Astrocyte (in vitro differentiated cells and primary cell): ENCODE measurements around the gene C11orf52. TPM values are rescaled to one million over a fixed set of nuclear protein-coding genes. Genes with fewer than 3 reads are reported as not detected.
A peak's percentile ranks its signal among the peaks of the same experiment; 100 is the strongest.

ENCODE experiments used
- DNase-seq: peaks from one replicate; pipeline ENCODE4 v3.0.0-alpha.2; 2010; ENCODE audit warnings: low read depth
- FAIRE-seq: peaks from 2 replicates; lab custom pipeline; 2011; peaks lifted over from hg19 to GRCh38; lab: Jason Lieb, UNC
- H2AFZ ChIP-seq: 2 replicates; pipeline ENCODE4 v1.6.0; 2012; ENCODE audit warnings: low read depth, low read length, inconsistent platforms
- H3K27ac ChIP-seq: 2 replicates; pipeline ENCODE4 v1.5.1; 2011; ENCODE audit warnings: low read depth, low read length, inconsistent platforms
- H3K27me3 ChIP-seq: 2 replicates; pipeline ENCODE4 v1.6.0; 2011; ENCODE audit warnings: low read length, inconsistent platforms; ENCODE audit not compliant: insufficient read depth
- H3K36me3 ChIP-seq: 2 replicates; pipeline ENCODE4 v1.5.1; 2011; ENCODE audit warnings: low read length, inconsistent platforms; ENCODE audit not compliant: insufficient read depth
- H3K4me1 ChIP-seq: 2 replicates; pipeline ENCODE4 v1.5.1; 2011; ENCODE audit warnings: low read length, inconsistent platforms; ENCODE audit not compliant: insufficient read depth
- H3K4me2 ChIP-seq: 2 replicates; pipeline ENCODE4 v1.6.0; 2012; ENCODE audit warnings: low read length, inconsistent platforms
- H3K4me3 ChIP-seq: 2 replicates; pipeline ENCODE4 v1.5.1; 2011; ENCODE audit warnings: low read depth, mild to moderate bottlenecking, low read length, inconsistent platforms; ENCODE audit not compliant: insufficient read depth
- H3K79me2 ChIP-seq: 2 replicates; pipeline ENCODE4 v1.6.0; 2012; ENCODE audit warnings: mild to moderate bottlenecking, low read length, inconsistent platforms; ENCODE audit not compliant: insufficient read depth
- H3K9ac ChIP-seq: 2 replicates; pipeline ENCODE4 v1.6.0; 2012; ENCODE audit warnings: mild to moderate bottlenecking, low read length, inconsistent platforms
- H3K9me3 ChIP-seq: 2 replicates; pipeline ENCODE4 v1.5.1; 2012; ENCODE audit warnings: low read depth, mild to moderate bottlenecking, low read length, inconsistent platforms; ENCODE audit not compliant: insufficient read depth
- H4K20me1 ChIP-seq: 2 replicates; pipeline ENCODE4 v1.6.0; 2012; ENCODE audit warnings: low read length, inconsistent platforms; ENCODE audit not compliant: insufficient read depth
- H3K27ac Mint-ChIP-seq: one replicate; pipeline ENCODE4 v1.8.0; 2021; ENCODE audit warnings: mild to moderate bottlenecking, mixed read lengths; ENCODE audit not compliant: unreplicated experiment
- H3K27me3 Mint-ChIP-seq: one replicate; pipeline ENCODE4 v1.8.0; 2021; ENCODE audit warnings: low read depth, mixed read lengths; ENCODE audit not compliant: unreplicated experiment
- H3K36me3 Mint-ChIP-seq: one replicate; pipeline ENCODE4 v1.8.0; 2021; ENCODE audit warnings: low read depth, mixed read lengths; ENCODE audit not compliant: unreplicated experiment
- H3K4me1 Mint-ChIP-seq: one replicate; pipeline ENCODE4 v1.8.0; 2021; ENCODE audit warnings: low read depth, mixed read lengths; ENCODE audit not compliant: unreplicated experiment
- H3K4me3 Mint-ChIP-seq: one replicate; pipeline ENCODE4 v1.8.0; 2021; ENCODE audit warnings: mild to moderate bottlenecking, moderate library complexity, mixed read lengths; ENCODE audit not compliant: unreplicated experiment
- H3K9me3 Mint-ChIP-seq: one replicate; pipeline ENCODE4 v1.8.0; 2021; ENCODE audit warnings: mild to moderate bottlenecking, mixed read lengths; ENCODE audit not compliant: unreplicated experiment
- EZH2 ChIP-seq: IDR thresholded peaks from 2 replicates; pipeline ENCODE4 v1.6.1; 2012; ENCODE audit warnings: mild to moderate bottlenecking, low read length, inconsistent platforms; ENCODE audit not compliant: insufficient read depth
- total RNA-seq: library from RNA; stranded (reverse); gene quantifications from 2 replicates; pipeline ENCODE4 v1.2.1, GENCODE V29; 2021
- TF ChIP-seq, protein P1 (sequence below): IDR thresholded peaks from 2 replicates; pipeline ENCODE4 v1.5.1; 2011; ENCODE audit warnings: low read depth, mild to moderate bottlenecking, inconsistent platforms, low read length, moderate library complexity; ENCODE audit not compliant: insufficient read depth

The C11orf52 gene
- total RNA-seq, 1 donor from 2014 or later: 0.50 TPM

DNA sequence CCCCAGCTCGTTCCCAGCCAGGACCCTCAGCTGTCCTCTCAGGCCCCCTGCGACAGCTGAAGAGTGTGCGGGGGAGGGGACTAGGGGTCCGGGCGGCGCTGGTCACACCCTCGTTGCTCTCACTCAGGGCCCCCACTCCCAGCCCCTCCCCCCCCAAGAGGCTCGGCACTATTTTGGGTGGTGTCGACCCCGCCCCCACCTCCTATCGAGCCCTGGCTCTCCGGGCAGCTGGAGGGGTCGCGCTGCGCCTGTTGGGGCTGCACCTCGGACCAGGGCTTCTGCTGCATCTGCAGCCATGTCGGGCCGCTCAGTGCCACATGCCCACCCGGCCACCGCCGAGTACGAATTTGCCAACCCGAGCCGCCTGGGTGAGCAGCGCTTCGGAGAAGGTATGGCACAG is 6.2 kb upstream of the C11orf52 start, which contains the start of gene HSPB2:
TSS of gene HSPB2 (plus strand) at position 200 of the 400 bp plus-strand sequence. CDS start at position 296, 96 bp downstream.
- Histone ChIP-seq H3K4me2 (peak within 1 kb of the TSS; percentile 40), H3K27ac (peak within 1 kb of the TSS; percentile 31), H2AFZ (peak within 1 kb of the TSS; percentile 63), H3K9me3 (no peaks in the 10 kb centered on the region), H3K4me1 (peaks cover 18% of the 10 kb centered on the region), H3K79me2 (no peaks in the 10 kb centered on the region), H3K36me3 (no peaks in the 10 kb centered on the region), H3K27me3 (peaks cover 5% of the 10 kb centered on the region), H3K9ac (peak within 1 kb of the TSS; percentile 15), H3K4me3 (no peak within 1 kb of the TSS), H4K20me1 (no peaks in the 10 kb centered on the region)
- peaks cover 8% of the 10 kb centered on the region for H3K27me3 Mint-ChIP-seq
- peaks cover 17% of the 10 kb centered on the region for H3K4me1 Mint-ChIP-seq
- H3K9me3 Mint-ChIP-seq: no peaks in the 10 kb centered on the region
- FAIRE-seq (no peak), DNase-seq (no peak)
- peak within 1 kb of the TSS; percentile 77 for H3K27ac Mint-ChIP-seq
- H3K36me3 Mint-ChIP-seq: no peaks in the 10 kb centered on the region
- no peak within 1 kb of the TSS for H3K4me3 Mint-ChIP-seq
- TF ChIP-seq, protein P1, sequence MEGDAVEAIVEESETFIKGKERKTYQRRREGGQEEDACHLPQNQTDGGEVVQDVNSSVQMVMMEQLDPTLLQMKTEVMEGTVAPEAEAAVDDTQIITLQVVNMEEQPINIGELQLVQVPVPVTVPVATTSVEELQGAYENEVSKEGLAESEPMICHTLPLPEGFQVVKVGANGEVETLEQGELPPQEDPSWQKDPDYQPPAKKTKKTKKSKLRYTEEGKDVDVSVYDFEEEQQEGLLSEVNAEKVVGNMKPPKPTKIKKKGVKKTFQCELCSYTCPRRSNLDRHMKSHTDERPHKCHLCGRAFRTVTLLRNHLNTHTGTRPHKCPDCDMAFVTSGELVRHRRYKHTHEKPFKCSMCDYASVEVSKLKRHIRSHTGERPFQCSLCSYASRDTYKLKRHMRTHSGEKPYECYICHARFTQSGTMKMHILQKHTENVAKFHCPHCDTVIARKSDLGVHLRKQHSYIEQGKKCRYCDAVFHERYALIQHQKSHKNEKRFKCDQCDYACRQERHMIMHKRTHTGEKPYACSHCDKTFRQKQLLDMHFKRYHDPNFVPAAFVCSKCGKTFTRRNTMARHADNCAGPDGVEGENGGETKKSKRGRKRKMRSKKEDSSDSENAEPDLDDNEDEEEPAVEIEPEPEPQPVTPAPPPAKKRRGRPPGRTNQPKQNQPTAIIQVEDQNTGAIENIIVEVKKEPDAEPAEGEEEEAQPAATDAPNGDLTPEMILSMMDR: no peak
- no peak for TF ChIP-seq EZH2

- TF ChIP-seq, protein P1: no peak
- TF ChIP-seq EZH2: no peak
- Histone ChIP-seq H4K20me1 (no peaks in the 10 kb centered on the region), H3K9me3 (no peaks in the 10 kb centered on the region), H3K4me1 (peaks cover 18% of the 10 kb centered on the region), H3K36me3 (no peaks in the 10 kb centered on the region), H3K79me2 (no peaks in the 10 kb centered on the region), H3K4me2 (peak overlapping the region; percentile 31), H3K9ac (peak overlapping the region; percentile 53), H3K4me3 (no peak overlapping the region), H2AFZ (peak overlapping the region; percentile 49), H3K27ac (peak overlapping the region; percentile 31), H3K27me3 (peaks cover 5% of the 10 kb centered on the region)
- Mint-ChIP-seq H3K4me3 (no peak overlapping the region), H3K36me3 (no peaks in the 10 kb centered on the region), H3K27me3 (peaks cover 10% of the 10 kb centered on the region), H3K4me1 (peaks cover 17% of the 10 kb centered on the region), H3K9me3 (no peaks in the 10 kb centered on the region), H3K27ac (no peak overlapping the region)
- DNase-seq (no peak), FAIRE-seq (no peak)
These were observed 5.5 kb upstream of the C11orf52 start for GRCh38 chr11:111913031-111913861.

DNA sequence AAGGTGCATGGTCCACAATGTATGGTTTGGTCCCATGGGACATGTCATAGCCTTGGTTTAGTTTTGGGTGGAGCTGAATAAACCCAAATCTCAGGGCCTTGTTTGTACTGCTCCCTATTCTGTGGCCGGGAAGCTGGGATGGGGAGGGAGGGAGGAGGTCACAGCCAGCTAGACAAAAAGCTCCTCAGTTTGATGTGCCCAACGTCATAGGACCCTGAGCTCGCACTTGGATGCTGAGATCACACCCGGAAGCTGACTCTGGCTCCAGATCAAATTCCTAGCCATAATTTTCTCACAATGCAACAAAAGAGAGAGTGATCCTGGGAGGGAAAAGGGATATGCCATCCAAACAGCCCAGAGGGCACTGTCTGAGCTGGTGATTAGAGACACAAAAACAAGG is 4.7 kb upstream of the C11orf52 start:
- Histone ChIP-seq H3K27ac (peak overlapping the region; percentile 37), H4K20me1 (no peaks in the 10 kb centered on the region), H2AFZ (peak overlapping the region; percentile 48), H3K36me3 (no peaks in the 10 kb centered on the region), H3K9me3 (no peaks in the 10 kb centered on the region), H3K4me3 (no peak overlapping the region), H3K4me1 (peaks cover 18% of the 10 kb centered on the region), H3K9ac (peak overlapping the region; percentile 53), H3K4me2 (peak overlapping the region; percentile 31), H3K27me3 (peaks cover 5% of the 10 kb centered on the region), H3K79me2 (no peaks in the 10 kb centered on the region)
- Mint-ChIP-seq H3K27me3 (peaks cover 12% of the 10 kb centered on the region), H3K4me1 (peaks cover 17% of the 10 kb centered on the region), H3K27ac (no peak overlapping the region), H3K36me3 (no peaks in the 10 kb centered on the region), H3K9me3 (no peaks in the 10 kb centered on the region), H3K4me3 (no peak overlapping the region)
- DNase-seq (peak; percentile 64), FAIRE-seq (peak; percentile 80)
- TF ChIP-seq EZH2: no peak
- TF ChIP-seq, protein P1: no peak
